Cardiac muscle cell (in vitro differentiated cells and primary cell): ENCODE measurements around the gene MLLT10. TPM values are rescaled to one million over a fixed set of nuclear protein-coding genes. Genes with fewer than 3 reads are reported as not detected.
A peak's percentile ranks its signal among the peaks of the same experiment; 100 is the strongest.

Experiments used
- DNase-seq, 2 donors: peaks; one replicate each; pipeline versions ENCODE4 v3.0.0 to v3.0.0-alpha.2; 2010 to 2017; ENCODE audit warnings: low read depth in 1 of 2, low spot score in 1 of 2
- H3K27ac ChIP-seq: fragments of 200-600 bp; sonication (generic); 2 replicates; pipeline ENCODE4 v1.5.1; 2016
- H3K27me3 ChIP-seq: fragments of 200-600 bp; sonication (generic); 2 replicates; pipeline ENCODE4 v1.6.0; 2016; ENCODE audit warnings: control low read depth
- H3K36me3 ChIP-seq: fragments of 200-600 bp; sonication (generic); 2 replicates; pipeline ENCODE4 v1.5.1; 2016; ENCODE audit warnings: control low read depth
- H3K4me1 ChIP-seq: fragments of 200-600 bp; sonication (generic); 2 replicates; pipeline ENCODE4 v1.8.1; 2017; ENCODE audit warnings: low read depth, mild to moderate bottlenecking, mixed run types
- H3K4me3 ChIP-seq: fragments of 200-600 bp; sonication (generic); 2 replicates; pipeline ENCODE4 v1.5.1; 2016; ENCODE audit warnings: mild to moderate bottlenecking
- H3K9me3 ChIP-seq: fragments of 200-600 bp; sonication (generic); 2 replicates; pipeline ENCODE4 v1.5.1; 2017; ENCODE audit warnings: low read depth, mild to moderate bottlenecking, control low read depth
- CTCF ChIP-seq: IDR thresholded peaks from 2 replicates; pipeline ENCODE4 v1.5.1; 2012; ENCODE audit warnings: low read depth, mild to moderate bottlenecking, low read length
- polyA plus RNA-seq: library from polyadenylated mRNA; unstranded; fragments of >200 nt; fragmentation: Nextera tagmentation; extraction: Ambion mirVana; gene quantifications from 2 replicates; pipeline ENCODE4 v1.2.1, GENCODE V29; 2016
- total RNA-seq: library from RNA; depleted of rRNA; stranded (reverse); fragments of >200 nt; gene quantifications from 2 replicates; pipeline ENCODE4 v1.2.3, GENCODE V29; 2016

MLLT10 gene
- total and polyA plus RNA-seq, 2 experiments from 2014 or later: 38.4 to 40.6 TPM

- peak; percentile 88 for TF ChIP-seq CTCF
- Histone ChIP-seq H3K27me3 (no peaks in the 10 kb centered on the region), H3K9me3 (no peaks in the 10 kb centered on the region), H3K27ac (peak overlapping the region; percentile 94), H3K4me3 (peak overlapping the region; percentile 59), H3K4me1 (peaks cover 29% of the 10 kb centered on the region), H3K36me3 (no peaks in the 10 kb centered on the region)
- DNase-seq: peak; percentile 93 to 95
These were observed 38.2 kb upstream of the MLLT10 start for GRCh38 chr10:21495752-21496342.

- Histone ChIP-seq H3K4me3 (peak overlapping the region; percentile 59), H3K9me3 (no peaks in the 10 kb centered on the region), H3K36me3 (no peaks in the 10 kb centered on the region), H3K27me3 (no peaks in the 10 kb centered on the region), H3K4me1 (peaks cover 36% of the 10 kb centered on the region), H3K27ac (peak overlapping the region; percentile 94)
- DNase-seq: peak; percentile 54 to 77
- TF ChIP-seq CTCF: peak; percentile 38
These were observed 37.5 kb upstream of the MLLT10 start for GRCh38 chr10:21496343-21497176.

- Histone ChIP-seq H3K27me3 (no peaks in the 10 kb centered on the region), H3K27ac (peak overlapping the region; percentile 94), H3K4me1 (peaks cover 44% of the 10 kb centered on the region)
These were observed 36.7 kb upstream of the MLLT10 start for GRCh38 chr10:21497177-21497807.

GRCh38 chr10:21498377-21498776 is 35.7 kb upstream of the MLLT10 start:
- no peak overlapping the region for H3K27ac ChIP-seq
- no peaks in the 10 kb centered on the region for H3K27me3 ChIP-seq
- no peak for DNase-seq
- H3K36me3 ChIP-seq: no peaks in the 10 kb centered on the region
- H3K4me3 ChIP-seq: no peak overlapping the region
- H3K4me1 ChIP-seq: peaks cover 52% of the 10 kb centered on the region
- H3K9me3 ChIP-seq: no peaks in the 10 kb centered on the region
- TF ChIP-seq CTCF: no peak

More at GRCh38 chr10:21497177-21497807, 36.7 kb upstream of the MLLT10 start:
- Histone ChIP-seq H3K9me3 (no peaks in the 10 kb centered on the region), H3K36me3 (no peaks in the 10 kb centered on the region), H3K4me3 (peak overlapping the region; percentile 59)
- peak; percentile 90 to 99 for DNase-seq
- no peak for TF ChIP-seq CTCF

- Histone ChIP-seq H3K4me1 (peaks cover 55% of the 10 kb centered on the region), H3K36me3 (no peaks in the 10 kb centered on the region), H3K27ac (no peak overlapping the region), H3K27me3 (no peaks in the 10 kb centered on the region), H3K4me3 (peak overlapping the region; percentile 27), H3K9me3 (no peaks in the 10 kb centered on the region)
- TF ChIP-seq CTCF: no peak
- no peak for DNase-seq
These were observed 35.0 kb upstream of the MLLT10 start for GRCh38 chr10:21498986-21499385.
